Activated CD4-positive, CD25-positive, alpha-beta regulatory T cell treated with anti-CD3 and anti-CD28 coated beads, Interleukin-2, amount 50 U/mL, for 16 hours (primary cell): ENCODE data around the gene NOX5.
"Not testable (repeated sequence)": the region's sequence is repeated elsewhere in the genome, so short reads cannot be mapped to it uniquely, and the experiment has no call there.

ENCODE experiments used
- DNase-seq: peaks from one replicate; pipeline ENCODE4 v3.0.0-alpha.2; 2020; ENCODE audit warnings: low read depth, low spot score

Gene NOX5

DNA sequence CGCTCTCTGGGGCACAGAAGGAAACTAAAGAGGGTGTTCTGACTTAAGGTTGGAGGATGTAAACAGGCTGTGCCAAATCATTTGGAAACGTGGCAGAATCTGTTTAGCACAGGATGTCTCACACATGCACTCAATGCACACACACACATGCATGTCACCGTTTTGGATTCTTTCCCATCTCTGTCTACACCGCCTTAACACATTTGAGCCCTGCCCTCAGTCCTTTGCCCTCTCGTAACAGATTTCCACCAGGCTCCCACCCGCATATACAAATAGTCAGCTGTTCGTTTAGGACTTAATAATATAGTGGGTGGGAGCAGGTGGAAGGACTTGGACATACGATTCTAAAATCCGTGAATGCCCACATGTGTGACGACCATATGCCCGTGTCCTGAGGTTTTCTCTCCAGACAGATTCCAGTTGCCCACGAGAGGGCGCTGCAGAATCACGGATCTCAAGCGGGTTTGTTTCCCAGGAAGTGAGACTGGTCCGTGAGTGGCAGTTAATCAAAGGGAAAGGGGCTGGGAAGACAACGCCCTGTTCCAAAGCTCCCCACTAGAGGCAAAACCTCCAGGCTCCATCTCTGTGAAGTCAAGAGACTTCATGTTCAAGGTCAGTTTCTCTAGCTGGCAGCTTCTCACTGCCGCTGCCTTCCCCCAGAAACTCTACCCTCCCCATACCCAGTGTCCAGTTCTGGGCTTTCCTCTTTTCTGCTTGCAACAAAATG is 44.5 kb downstream of the NOX5 start:
- peak; percentile 37 for DNase-seq

GRCh38 chr15:69059557-69059943 is 45.1 kb downstream of the NOX5 start:
- DNase-seq: no peak

DNA sequence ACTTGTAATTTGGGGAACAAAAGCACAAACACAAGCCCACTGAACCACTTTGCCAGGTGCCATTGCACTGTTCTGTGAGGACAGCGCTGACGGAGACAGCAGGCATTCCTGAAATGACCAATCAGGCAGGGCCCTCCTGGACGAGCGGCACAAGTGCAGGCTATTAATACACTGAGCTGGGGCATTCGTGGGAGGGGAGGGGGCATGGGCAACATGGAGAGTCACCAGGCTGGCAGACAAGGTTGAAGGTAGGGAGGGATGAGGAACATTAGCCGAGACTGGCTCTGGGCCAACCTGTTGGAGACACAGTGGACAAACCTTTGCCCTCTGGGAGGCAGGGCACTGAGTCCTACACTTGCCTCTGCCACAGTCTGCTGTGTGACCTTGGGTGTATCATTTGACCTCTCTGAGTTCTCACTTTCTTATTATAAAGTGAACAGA is 45.6 kb downstream of the NOX5 start:
- DNase-seq: no peak

DNA sequence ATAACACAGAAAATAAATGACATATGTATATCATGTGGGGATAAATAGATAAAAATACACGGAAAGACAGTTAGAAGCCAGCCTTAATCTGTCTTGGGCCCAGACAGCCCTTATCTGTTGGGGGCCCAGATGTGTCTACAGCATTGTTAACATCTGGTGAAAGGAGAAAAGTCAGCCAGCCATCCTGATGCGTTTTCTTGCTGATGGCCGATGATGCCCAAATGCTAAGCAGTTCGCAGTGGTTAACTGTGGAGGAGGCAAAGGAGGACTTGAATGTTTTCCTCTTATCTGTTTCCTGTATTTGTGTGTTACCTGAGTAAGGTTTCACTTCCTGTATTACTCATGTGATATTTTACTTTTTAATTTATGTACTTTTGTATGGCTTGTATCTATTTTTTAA is 46.2 kb downstream of the NOX5 start:
- DNase-seq: peak; percentile 4

- DNase-seq: no peak
Observed at GRCh38 chr15:69061414-69061842, 46.9 kb downstream of the NOX5 start.

DNA sequence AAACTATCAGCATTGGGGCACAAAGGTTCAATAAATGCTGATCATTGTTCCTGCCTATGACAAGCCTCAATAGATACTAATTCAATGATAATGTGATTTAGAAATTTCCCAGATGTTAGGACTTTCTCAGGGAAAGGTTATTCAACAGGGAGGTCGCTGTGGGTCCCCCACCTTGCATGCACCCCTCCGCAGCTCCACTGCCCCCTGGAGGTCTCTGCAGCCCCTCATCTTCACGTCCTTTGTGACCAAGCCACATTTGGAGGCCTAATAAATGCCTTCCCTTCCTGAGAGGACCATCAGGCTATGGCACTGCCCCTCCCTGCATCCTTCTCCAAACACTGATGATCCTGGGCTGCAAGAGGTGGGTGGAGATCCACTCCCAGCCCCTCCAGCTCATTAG is 50.2 kb downstream of the NOX5 start:
- DNase-seq: no peak

- DNase-seq: no peak
Observed at GRCh38 chr15:69066007-69066995, 51.8 kb downstream of the NOX5 start.

DNA sequence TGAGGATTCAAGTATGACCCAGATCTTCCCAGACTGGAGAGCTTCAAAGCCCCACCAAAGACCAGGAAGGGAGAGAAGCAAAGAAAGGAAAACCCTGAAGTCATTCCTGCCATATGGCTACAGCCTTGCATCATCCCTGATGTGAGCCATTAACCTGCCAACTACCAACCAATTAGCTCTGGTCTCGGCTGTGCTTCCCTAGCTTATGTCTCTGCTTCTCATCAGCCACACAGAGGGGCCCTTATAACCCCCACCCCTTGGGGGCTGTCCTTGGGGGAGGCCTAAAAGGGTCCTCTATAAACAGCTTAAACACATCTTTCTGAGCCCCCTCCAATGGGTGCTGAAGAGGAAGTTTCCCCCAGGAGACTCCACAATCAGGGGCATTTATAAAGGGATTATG is 52.8 kb downstream of the NOX5 start:
- DNase-seq: no peak

GRCh38 chr15:69068157-69068556 is 53.7 kb downstream of the NOX5 start:
- DNase-seq: no peak

DNA sequence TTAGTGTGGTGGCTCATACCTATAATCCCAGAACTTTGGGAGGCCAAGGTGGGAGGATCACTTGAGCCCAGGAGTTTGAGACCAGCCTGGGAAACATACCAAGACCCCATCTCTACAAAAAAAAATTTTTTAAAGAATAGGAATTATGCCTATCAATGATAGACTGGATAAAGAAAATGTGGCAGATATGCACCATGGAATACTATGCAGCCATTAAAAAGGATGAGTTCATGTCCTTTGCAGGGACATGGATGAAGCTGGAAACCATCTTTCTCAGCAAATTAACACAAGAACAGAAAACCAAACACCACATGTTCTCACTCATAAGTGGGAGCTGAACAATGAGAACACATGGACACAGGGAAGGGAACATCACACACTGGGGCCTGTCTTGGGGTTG is 54.8 kb downstream of the NOX5 start:
- DNase-seq: not testable (repeated sequence)

GRCh38 chr15:69069996-69070395 is 55.5 kb downstream of the NOX5 start:
- no peak for DNase-seq

DNA sequence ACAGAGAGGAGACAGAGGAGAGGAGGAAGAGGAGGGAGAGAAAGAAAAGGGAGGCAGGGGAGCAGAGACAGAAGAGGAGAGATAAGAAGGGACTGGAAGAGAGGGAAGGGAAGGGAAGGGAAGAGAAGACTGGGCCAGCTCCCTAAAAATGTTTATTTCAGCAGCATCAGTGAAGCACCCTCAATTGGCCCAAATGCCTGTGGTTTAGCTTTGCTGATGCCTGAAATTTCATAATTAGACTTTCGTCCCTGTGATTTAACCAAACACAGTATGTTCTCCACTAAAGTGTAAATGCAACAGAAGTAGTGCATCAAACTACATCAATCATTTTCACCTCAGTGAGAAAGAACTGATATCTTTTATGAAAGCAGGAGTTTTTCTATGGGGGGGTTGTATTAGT is 55.9 kb downstream of the NOX5 start:
- no peak for DNase-seq

- no peak for DNase-seq
Observed at GRCh38 chr15:69071260-69071659, 56.8 kb downstream of the NOX5 start.

DNA sequence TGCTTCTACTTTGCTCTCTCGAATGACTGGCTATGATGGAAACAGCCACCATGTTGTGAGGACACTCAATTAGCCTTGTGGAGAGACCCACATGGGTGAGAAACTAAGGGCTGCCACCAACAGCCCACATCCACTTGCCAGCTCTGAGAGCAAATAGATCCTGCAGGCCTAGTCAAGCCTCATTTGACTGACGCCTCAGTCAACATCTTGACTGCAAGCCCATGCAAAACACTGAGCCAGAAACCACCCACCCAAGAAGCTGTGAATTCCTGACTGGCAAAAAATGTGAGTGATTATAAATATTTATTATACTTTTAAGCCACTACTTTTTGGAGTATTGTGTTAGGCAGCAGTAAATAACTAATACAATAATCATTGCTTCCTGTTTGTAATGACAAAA is 58.4 kb downstream of the NOX5 start:
- no peak for DNase-seq

GRCh38 chr15:69074001-69074842 is 59.7 kb downstream of the NOX5 start:
- no peak for DNase-seq

DNA sequence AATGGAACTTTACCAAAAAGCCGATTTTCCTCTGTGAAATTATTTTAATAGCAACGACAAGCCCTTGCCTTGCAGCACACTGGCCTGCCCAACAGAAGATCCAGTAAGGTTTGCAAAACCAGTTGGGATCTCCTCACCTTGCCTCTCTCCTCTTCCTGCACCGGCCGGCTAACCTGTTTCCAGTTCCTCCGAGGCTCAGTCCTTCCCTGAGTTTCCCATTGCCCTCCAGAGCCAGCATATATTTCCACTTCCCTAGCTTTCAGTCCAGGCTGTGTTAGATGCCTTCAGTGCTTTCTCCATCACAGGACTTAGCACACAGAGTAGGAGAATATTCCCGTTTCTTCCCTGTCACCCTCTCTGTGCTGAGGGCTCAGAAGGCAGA is 60.3 kb downstream of the NOX5 start:
- DNase-seq: no peak

- no peak for DNase-seq
Observed at GRCh38 chr15:69075440-69075839, 60.9 kb downstream of the NOX5 start.

- no peak for DNase-seq
Observed at GRCh38 chr15:69076756-69077155, 62.3 kb downstream of the NOX5 start.

- no peak for DNase-seq
Observed at GRCh38 chr15:69078638-69079037, 64.1 kb downstream of the NOX5 start.

GRCh38 chr15:69080295-69081248 is 66.1 kb downstream of the NOX5 start:
- DNase-seq: no peak
